Large intestine (tissue), 3 donors: Measurements from ENCODE around the gene EEFSEC. TPM values are rescaled to one million over a fixed set of nuclear protein-coding genes. Genes with fewer than 3 reads are reported as not detected.
"Not testable (repeated sequence)": the region's sequence is repeated elsewhere in the genome, so short reads cannot be mapped to it uniquely, and the experiment has no call there.

Source experiments
- DNase-seq, 2 donors: peaks; one replicate each; pipeline versions ENCODE4 v3.0.0 to v3.0.0-alpha.2; 2013
- H3K27ac ChIP-seq: one replicate; pipeline ENCODE4 v1.5.1; 2013; ENCODE audit warnings: low read length
- H3K27me3 ChIP-seq: 2 replicates; pipeline ENCODE4 v1.6.1; 2013; ENCODE audit warnings: low read length; ENCODE audit not compliant: control insufficient read depth, insufficient read depth
- H3K36me3 ChIP-seq: 2 replicates; pipeline ENCODE4 v1.6.1; 2013; ENCODE audit warnings: low read length; ENCODE audit not compliant: control insufficient read depth, insufficient read depth
- H3K4me1 ChIP-seq: one replicate; pipeline ENCODE4 v1.6.1; 2013; ENCODE audit warnings: low read length; ENCODE audit not compliant: control insufficient read depth, insufficient read depth
- H3K4me3 ChIP-seq: one replicate; pipeline ENCODE4 v1.5.1; 2013; ENCODE audit warnings: low read length
- H3K9me3 ChIP-seq: one replicate; pipeline ENCODE4 v1.6.1; 2013; ENCODE audit warnings: mild to moderate bottlenecking, low read depth, low read length, moderate library complexity; ENCODE audit not compliant: control insufficient read depth
- WGBS: methylation state at CpG from one replicate; pipeline ENCODE4 v1.1.5; 2013; ENCODE audit warnings: low lambda C conversion rate; ENCODE audit not compliant: insufficient coverage; 5-methylcytosine and 5-hydroxymethylcytosine counted together
- polyA plus RNA-seq: library from polyadenylated mRNA; unstranded; fragments of 120-200 nt; gene quantifications from one replicate; pipeline ENCODE4 v1.2.1, GENCODE V29; 2013

The EEFSEC gene
- polyA plus RNA-seq, 1 donor: 23.9 TPM

GRCh38 chr3:128152419-128153155 is 694 bp upstream of the EEFSEC start:
- Histone ChIP-seq H3K4me1 (peaks cover 10% of the 10 kb centered on the region), H3K9me3 (no peaks in the 10 kb centered on the region), H3K27ac (peak overlapping the region; percentile 81), H3K4me3 (peak overlapping the region; percentile 75), H3K27me3 (no peaks in the 10 kb centered on the region), H3K36me3 (peaks cover 7% of the 10 kb centered on the region)
- WGBS: no CpG with 5 or more reads among the region's 29 CpGs
- peak in 1 of 2 donors; percentile 20 for DNase-seq

- Histone ChIP-seq H3K27ac (peak overlapping the region; percentile 82), H3K36me3 (peaks cover 11% of the 10 kb centered on the region), H3K4me3 (peak overlapping the region; percentile 75)
- DNase-seq, H3K4me1 ChIP-seq, H3K9me3 ChIP-seq, H3K27me3 ChIP-seq: not testable (repeated sequence)
- WGBS: no CpG with 5 or more reads among the region's 16 CpGs
Observed at GRCh38 chr3:128154354-128154753, 1.1 kb downstream of the EEFSEC start.

GRCh38 chr3:128155616-128156360 is 2.5 kb downstream of the EEFSEC start:
- no peaks in the 10 kb centered on the region for H3K9me3 ChIP-seq
- DNase-seq: peak in 1 of 2 donors; percentile 46
- H3K4me3 ChIP-seq: no peak overlapping the region
- peak overlapping the region; percentile 11 for H3K27ac ChIP-seq
- no CpG with 5 or more reads among the region's 3 CpGs for WGBS
- peaks cover 11% of the 10 kb centered on the region for H3K36me3 ChIP-seq
- H3K27me3 ChIP-seq: no peaks in the 10 kb centered on the region
- peaks cover 10% of the 10 kb centered on the region for H3K4me1 ChIP-seq

GRCh38 chr3:128160661-128161060 is 7.4 kb downstream of the EEFSEC start:
- Histone ChIP-seq H3K4me3 (no peak overlapping the region), H3K36me3 (peaks cover 18% of the 10 kb centered on the region), H3K4me1 (no peaks in the 10 kb centered on the region), H3K27me3 (no peaks in the 10 kb centered on the region), H3K9me3 (no peaks in the 10 kb centered on the region), H3K27ac (no peak overlapping the region)
- WGBS: no CpG with 5 or more reads among the region's 5 CpGs
- no peak for DNase-seq

- Histone ChIP-seq H3K4me1 (peaks cover 2% of the 10 kb centered on the region), H3K27me3 (no peaks in the 10 kb centered on the region), H3K36me3 (peaks cover 7% of the 10 kb centered on the region), H3K4me3 (no peak overlapping the region), H3K27ac (no peak overlapping the region), H3K9me3 (no peaks in the 10 kb centered on the region)
- no CpG with 5 or more reads among the region's 5 CpGs for WGBS
- no peak for DNase-seq
Observed at GRCh38 chr3:128163432-128163831, 10.2 kb downstream of the EEFSEC start.

- Histone ChIP-seq H3K27ac (no peak overlapping the region), H3K4me1 (peaks cover 13% of the 10 kb centered on the region), H3K4me3 (no peak overlapping the region), H3K9me3 (no peaks in the 10 kb centered on the region), H3K36me3 (peaks cover 7% of the 10 kb centered on the region), H3K27me3 (no peaks in the 10 kb centered on the region)
- no peak for DNase-seq
- no CpG with 5 or more reads among the region's 5 CpGs for WGBS
Observed at GRCh38 chr3:128166971-128167453, 13.7 kb downstream of the EEFSEC start.

GRCh38 chr3:128167646-128167972 is 14.3 kb downstream of the EEFSEC start:
- 90% methylated on average over 2 of the region's 8 CpGs for WGBS
- peak overlapping the region; percentile 48 for H3K27ac ChIP-seq
- DNase-seq: no peak
- no peaks in the 10 kb centered on the region for H3K27me3 ChIP-seq
- no peak overlapping the region for H3K4me3 ChIP-seq
- no peaks in the 10 kb centered on the region for H3K9me3 ChIP-seq
- H3K36me3 ChIP-seq: peaks cover 2% of the 10 kb centered on the region
- H3K4me1 ChIP-seq: peaks cover 13% of the 10 kb centered on the region

GRCh38 chr3:128167973-128168674 is 14.8 kb downstream of the EEFSEC start:
- peaks cover 13% of the 10 kb centered on the region for H3K4me1 ChIP-seq
- H3K27ac ChIP-seq: peak overlapping the region; percentile 48
- WGBS: no CpG with 5 or more reads among the region's 5 CpGs
- H3K36me3 ChIP-seq: peaks cover under 1% of the 10 kb centered on the region
- no peaks in the 10 kb centered on the region for H3K9me3 ChIP-seq
- H3K27me3 ChIP-seq: no peaks in the 10 kb centered on the region
- H3K4me3 ChIP-seq: no peak overlapping the region
- DNase-seq: peak; percentile 68

GRCh38 chr3:128168836-128169235 is 15.6 kb downstream of the EEFSEC start:
- H3K27ac ChIP-seq: peak overlapping the region; percentile 48
- H3K27me3 ChIP-seq: no peaks in the 10 kb centered on the region
- WGBS: 94% methylated on average over 3 of the region's 4 CpGs
- H3K36me3 ChIP-seq: no peaks in the 10 kb centered on the region
- no peaks in the 10 kb centered on the region for H3K9me3 ChIP-seq
- no peak for DNase-seq
- H3K4me1 ChIP-seq: peaks cover 16% of the 10 kb centered on the region
- no peak overlapping the region for H3K4me3 ChIP-seq

- Histone ChIP-seq H3K4me3 (no peak overlapping the region), H3K27ac (no peak overlapping the region)
- no CpG with 5 or more reads among the region's 5 CpGs for WGBS
Observed at GRCh38 chr3:128170866-128171516, 17.7 kb downstream of the EEFSEC start.

More at GRCh38 chr3:128170866-128171516, 17.7 kb downstream of the EEFSEC start:
- H3K36me3 ChIP-seq: no peaks in the 10 kb centered on the region
- no peaks in the 10 kb centered on the region for H3K27me3 ChIP-seq
- H3K9me3 ChIP-seq: no peaks in the 10 kb centered on the region
- peaks cover 26% of the 10 kb centered on the region for H3K4me1 ChIP-seq
- peak; percentile 46 to 54 for DNase-seq
